ENCODE measurements around the gene DTYMK.

DTYMK gene

GRCh38 chr2:241648453-241648852 lies 38.2 kb downstream of the DTYMK start:
- DNase-seq (ENCODE audit: low read depth), result no peak
- H3K4me3 ChIP-seq (ENCODE audit: low read depth, low read length), result no peak overlapping the region
- TF ChIP-seq MYC (IDR thresholded peaks at IDR 0.05; ENCODE audit: low read depth, low read length) (no peak), MAX (IDR thresholded peaks at IDR 0.05; ENCODE audit: low read depth, low read length) (no peak), POLR2A (IDR thresholded peaks at IDR 0.05; ENCODE audit: extremely low read depth, insufficient read length) (no peak), CTCF (IDR thresholded peaks at IDR 0.05; ENCODE audit: low read depth, low read length) (no peak)

- TF ChIP-seq MAX (IDR thresholded peaks at IDR 0.05; ENCODE audit: low read depth, low read length) (no peak), POLR2A (IDR thresholded peaks at IDR 0.05; ENCODE audit: extremely low read depth, insufficient read length) (no peak), CTCF (IDR thresholded peaks at IDR 0.05; ENCODE audit: low read depth, low read length) (no peak), MYC (IDR thresholded peaks at IDR 0.05; ENCODE audit: low read depth, low read length) (no peak)
- H3K4me3 ChIP-seq (ENCODE audit: low read depth, low read length), result no peak overlapping the region
- DNase-seq (ENCODE audit: low read depth), result no peak
Measured at GRCh38 chr2:241645915-241646645, 40.5 kb downstream of the DTYMK start.

- TF ChIP-seq MAX (IDR thresholded peaks at IDR 0.05; ENCODE audit: low read depth, low read length) (no peak), POLR2A (IDR thresholded peaks at IDR 0.05; ENCODE audit: extremely low read depth, insufficient read length) (no peak), CTCF (IDR thresholded peaks at IDR 0.05; ENCODE audit: low read depth, low read length) (no peak), MYC (IDR thresholded peaks at IDR 0.05; ENCODE audit: low read depth, low read length) (no peak)
- DNase-seq (ENCODE audit: low read depth), result no peak
- no peak overlapping the region for H3K4me3 ChIP-seq (ENCODE audit: low read depth, low read length)
Measured at GRCh38 chr2:241645056-241645914, 41.3 kb downstream of the DTYMK start.

GRCh38 chr2:241641631-241642030 lies 45.0 kb downstream of the DTYMK start:
- no peak overlapping the region for H3K4me3 ChIP-seq (ENCODE audit: low read depth, low read length)
- TF ChIP-seq CTCF (IDR thresholded peaks at IDR 0.05; ENCODE audit: low read depth, low read length) (no peak), POLR2A (IDR thresholded peaks at IDR 0.05; ENCODE audit: extremely low read depth, insufficient read length) (no peak), MYC (IDR thresholded peaks at IDR 0.05; ENCODE audit: low read depth, low read length) (no peak), MAX (IDR thresholded peaks at IDR 0.05; ENCODE audit: low read depth, low read length) (no peak)
- no peak for DNase-seq (ENCODE audit: low read depth)

GRCh38 chr2:241640165-241640795 lies 46.3 kb downstream of the DTYMK start:
- no peak overlapping the region for H3K4me3 ChIP-seq (ENCODE audit: low read depth, low read length)
- no peak for TF ChIP-seq CTCF (IDR thresholded peaks at IDR 0.05; ENCODE audit: low read depth, low read length)
- TF ChIP-seq MAX (IDR thresholded peaks at IDR 0.05; ENCODE audit: low read depth, low read length), result no peak
- no peak for TF ChIP-seq MYC (IDR thresholded peaks at IDR 0.05; ENCODE audit: low read depth, low read length)
- TF ChIP-seq POLR2A (IDR thresholded peaks at IDR 0.05; ENCODE audit: extremely low read depth, insufficient read length), result no peak
- DNase-seq (ENCODE audit: low read depth), result no peak

Data from NB4 (cell line).